Measurements from ENCODE around the gene LPP.

GRCh38 chr3:188150982-188151381 is 3.0 kb upstream of the LPP start:
- no peak for TF ChIP-seq CTCF (IDR thresholded peaks at IDR 0.05)
- TF ChIP-seq POLR2AphosphoS5 (IDR thresholded peaks at IDR 0.05): no peak
